Measurements from ENCODE around the gene WDR20.
"Not testable (repeated sequence)": the region's sequence is repeated elsewhere in the genome, so short reads cannot be mapped to it uniquely, and the experiment has no call there.

WDR20 gene

GRCh38 chr14:102131741-102132140 is 8.0 kb upstream of the WDR20 start:
- DNase-seq (ENCODE audit: low spot score) = no peak

DNA sequence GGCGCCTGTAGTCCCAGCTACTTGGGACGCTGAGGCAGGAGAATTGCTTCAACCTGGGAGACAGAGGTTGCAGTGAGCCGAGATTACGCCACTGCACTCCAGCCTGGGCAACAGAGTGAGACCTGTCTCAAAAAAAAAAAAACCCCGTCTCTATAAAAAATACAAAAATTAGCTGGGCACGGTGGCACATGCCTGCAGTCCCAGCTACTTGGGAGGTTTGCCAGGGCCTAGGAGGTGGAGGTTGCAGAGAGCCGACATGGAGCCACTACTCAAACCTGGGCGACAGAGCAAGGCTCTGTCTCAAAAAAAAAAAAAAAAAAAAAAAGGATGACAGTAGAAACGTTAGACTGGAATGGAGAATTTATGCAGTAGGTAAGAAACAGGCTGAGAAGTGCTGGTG is 5.7 kb upstream of the WDR20 start:
- not testable (repeated sequence) for DNase-seq (ENCODE audit: low spot score)

DNA sequence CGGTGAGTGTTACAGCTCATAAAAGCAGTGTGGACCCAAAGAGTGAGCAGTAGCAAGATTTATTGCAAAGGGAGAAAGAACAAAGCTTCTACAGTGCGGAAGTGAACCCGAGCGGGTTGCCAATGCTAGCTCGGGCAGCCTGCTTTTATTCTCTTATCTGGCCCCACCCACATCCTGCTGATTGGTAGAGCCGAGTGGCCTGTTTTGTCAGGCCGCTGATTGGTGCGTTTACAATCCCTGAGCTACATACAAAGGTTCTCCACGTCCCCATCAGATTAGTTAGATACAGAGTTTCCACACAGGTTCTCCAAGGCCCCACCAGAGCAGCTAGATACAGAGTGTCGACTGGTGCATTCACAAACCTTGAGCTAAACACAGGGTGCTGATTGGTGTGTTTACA is 5.0 kb upstream of the WDR20 start:
- not testable (repeated sequence) for DNase-seq (ENCODE audit: low spot score)

GRCh38 chr14:102135456-102135855 is 4.2 kb upstream of the WDR20 start:
- not testable (repeated sequence) for DNase-seq (ENCODE audit: low spot score)

DNA sequence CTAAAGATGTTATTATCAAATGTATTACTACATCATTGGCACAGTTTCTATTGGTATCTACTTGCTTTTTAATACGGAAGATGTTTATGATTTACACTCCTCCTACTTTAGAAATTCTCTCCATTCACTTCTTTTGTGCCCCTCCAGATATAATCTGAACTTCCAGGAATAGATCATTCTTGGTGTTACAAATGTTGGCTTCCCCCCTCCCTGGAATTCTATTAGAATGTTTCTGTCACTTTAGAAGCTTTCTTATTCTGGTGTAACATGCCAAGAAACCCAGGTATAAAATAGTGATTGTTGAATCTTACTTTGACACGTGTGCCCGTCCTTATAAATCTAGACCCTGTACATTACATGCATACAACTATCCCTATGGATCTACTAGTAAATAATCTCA is 1.2 kb upstream of the WDR20 start:
- no peak for DNase-seq (ENCODE audit: low spot score)

GRCh38 chr14:102138961-102139285 is 774 bp upstream of the WDR20 start:
- no peak for DNase-seq (ENCODE audit: low spot score)

- DNase-seq (ENCODE audit: low spot score) = peak; percentile 20
Observed at GRCh38 chr14:102140027-102140749, 491 bp downstream of the WDR20 start.

DNA sequence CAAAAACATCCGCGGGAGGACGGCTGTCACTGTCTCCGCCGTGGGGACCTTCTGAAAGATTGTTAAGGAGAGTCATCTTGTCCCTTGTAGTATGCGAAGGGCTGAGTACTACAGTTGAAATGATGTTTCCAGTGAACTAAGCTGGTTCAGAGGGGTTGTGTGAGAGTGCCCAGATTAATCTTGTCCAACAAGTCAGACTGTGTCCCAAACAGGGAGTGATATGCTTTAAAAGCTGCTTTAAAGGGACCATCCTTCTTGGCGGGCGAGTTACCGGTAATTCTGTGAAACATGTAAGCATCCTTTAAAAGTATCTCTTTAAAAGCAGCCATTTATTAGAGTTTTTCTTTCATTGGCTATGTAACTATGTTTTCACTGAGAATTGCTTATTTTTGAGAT is 1.1 kb downstream of the WDR20 start:
- DNase-seq (ENCODE audit: low spot score) = no peak

GRCh38 chr14:102141797-102142196 is 2.1 kb downstream of the WDR20 start:
- no peak for DNase-seq (ENCODE audit: low spot score)

- peak; percentile 22 for DNase-seq (ENCODE audit: low spot score)
Observed at GRCh38 chr14:102144914-102145313, 5.2 kb downstream of the WDR20 start.

GRCh38 chr14:102145395-102145794 is 5.7 kb downstream of the WDR20 start:
- DNase-seq (ENCODE audit: low spot score) = no peak

GRCh38 chr14:102146423-102146822 is 6.7 kb downstream of the WDR20 start:
- DNase-seq (ENCODE audit: low spot score) = no peak

GRCh38 chr14:102150083-102150482 is 10.4 kb downstream of the WDR20 start:
- DNase-seq (ENCODE audit: low spot score) = no peak

DNA sequence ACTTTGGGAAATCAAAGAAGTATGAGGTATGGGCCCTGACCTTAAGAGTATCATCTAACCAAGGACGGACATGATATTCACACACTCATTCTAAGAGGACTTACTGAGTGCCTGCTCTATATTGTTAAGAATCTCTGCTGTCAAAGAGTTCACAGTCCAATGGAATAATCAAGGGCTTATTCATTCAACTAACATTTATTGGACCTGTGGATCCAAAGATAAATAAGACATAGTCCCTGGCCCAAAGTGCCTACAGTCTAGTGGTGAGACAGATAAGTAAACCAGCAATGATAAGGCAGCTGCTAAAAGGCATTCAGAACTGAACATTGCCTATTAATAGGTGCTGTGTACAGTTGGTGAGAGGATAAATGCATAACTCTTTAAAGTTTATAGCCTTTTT is 11.0 kb downstream of the WDR20 start:
- DNase-seq (ENCODE audit: low spot score) = no peak

DNA sequence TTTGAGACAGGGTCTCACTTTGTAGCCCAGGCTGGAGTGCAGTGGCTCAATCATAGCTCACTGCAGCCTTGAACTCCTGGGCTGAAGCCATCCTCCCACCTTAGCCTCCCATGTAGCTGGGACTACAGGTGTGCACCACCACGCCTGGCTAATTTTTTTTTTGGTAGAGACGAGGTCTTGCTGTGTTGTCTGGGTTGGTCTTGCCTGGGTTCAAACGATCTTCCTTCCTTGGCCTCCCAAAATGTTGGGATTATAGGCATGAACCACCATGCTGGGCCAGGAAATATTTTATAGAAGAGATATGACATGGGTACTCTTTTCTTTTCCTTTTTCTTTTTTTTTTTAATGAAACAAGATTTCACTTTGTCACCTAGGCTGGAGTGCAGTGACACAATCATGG is 11.7 kb downstream of the WDR20 start:
- DNase-seq (ENCODE audit: low spot score) = not testable (repeated sequence)

DNA sequence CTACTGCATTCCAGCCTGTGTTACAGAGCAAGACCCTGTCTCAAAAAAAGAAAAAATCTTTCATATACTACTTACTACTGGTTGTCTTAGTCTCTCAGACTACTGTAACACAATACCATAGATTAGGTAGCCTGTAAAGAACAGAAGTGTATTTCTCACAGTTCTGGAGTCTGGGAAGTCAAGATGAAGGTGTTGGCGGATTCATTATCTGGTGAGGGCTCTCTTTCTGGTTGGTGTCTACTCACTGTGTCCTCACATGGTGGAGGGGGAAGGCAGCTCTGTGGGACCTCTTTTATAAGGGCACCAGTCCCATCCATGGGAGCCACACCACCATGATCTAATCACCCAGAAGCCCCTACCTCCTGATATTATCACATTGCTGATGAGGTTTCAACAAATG is 14.4 kb downstream of the WDR20 start:
- DNase-seq (ENCODE audit: low spot score) = no peak

GRCh38 chr14:102154821-102155549 is 15.3 kb downstream of the WDR20 start:
- no peak for DNase-seq (ENCODE audit: low spot score)

DNA sequence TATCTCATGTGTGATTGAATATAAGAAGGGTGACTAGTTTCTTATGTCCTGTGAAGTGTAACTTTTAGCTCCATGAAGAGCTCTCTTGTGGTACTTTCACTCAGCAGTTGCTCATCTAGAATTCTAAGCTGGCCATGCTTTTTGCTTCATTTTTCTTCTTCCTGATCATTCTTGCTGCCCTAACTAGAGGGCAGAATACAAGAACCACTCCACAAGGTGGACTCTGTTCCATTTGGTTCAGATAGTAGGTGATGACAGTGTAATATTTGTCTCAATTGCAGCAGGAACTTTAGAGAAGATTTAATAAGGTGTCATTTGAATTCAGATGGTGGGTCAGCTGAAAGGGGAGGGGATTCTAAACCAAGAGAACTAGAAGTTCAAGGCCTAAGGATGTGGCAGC is 17.6 kb downstream of the WDR20 start:
- no peak for DNase-seq (ENCODE audit: low spot score)

GRCh38 chr14:102158797-102159196 is 19.1 kb downstream of the WDR20 start:
- DNase-seq (ENCODE audit: low spot score) = no peak

DNA sequence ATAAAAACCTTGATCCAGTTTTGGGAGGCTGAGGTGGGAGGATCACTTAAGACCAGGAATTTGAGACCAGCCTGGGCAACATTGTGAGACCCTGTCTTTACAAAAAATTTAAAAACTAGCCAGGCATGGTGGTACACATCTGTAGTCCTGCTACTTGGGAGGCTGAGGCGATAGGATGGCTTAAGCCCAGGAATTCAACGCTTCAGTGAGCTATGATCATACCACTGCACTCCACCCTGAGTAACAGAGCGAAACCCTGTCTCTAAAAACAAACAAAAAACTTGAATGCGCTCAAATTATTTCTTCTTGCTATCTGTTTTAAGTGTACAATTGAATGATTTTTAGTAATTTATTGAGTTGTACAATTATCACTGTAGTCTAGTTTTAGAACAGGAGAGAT is 20.1 kb downstream of the WDR20 start:
- no peak for DNase-seq (ENCODE audit: low spot score)

- DNase-seq (ENCODE audit: low spot score) = no peak
Observed at GRCh38 chr14:102162487-102162886, 22.8 kb downstream of the WDR20 start.

DNA sequence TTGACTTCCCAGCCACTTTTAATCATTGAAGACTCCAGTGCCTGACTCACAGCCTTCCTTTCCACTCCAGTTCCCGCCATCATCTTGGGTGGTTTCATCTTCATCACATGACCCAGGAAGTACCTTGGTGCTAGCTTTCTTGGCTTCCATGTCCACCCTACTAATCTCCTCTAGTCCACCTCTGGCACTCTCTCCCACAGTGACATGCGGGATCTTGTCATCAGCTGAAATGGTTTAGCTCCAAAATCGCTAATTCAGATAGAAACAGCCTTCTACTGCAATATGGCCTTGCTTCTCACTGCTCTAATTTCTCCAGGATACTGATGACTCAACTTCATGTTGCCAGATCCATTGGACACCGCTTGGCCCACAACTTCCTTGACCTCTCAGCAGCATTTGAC is 24.5 kb downstream of the WDR20 start:
- DNase-seq (ENCODE audit: low spot score) = no peak

- no peak for DNase-seq (ENCODE audit: low spot score)
Observed at GRCh38 chr14:102164965-102165364, 25.3 kb downstream of the WDR20 start.

DNA sequence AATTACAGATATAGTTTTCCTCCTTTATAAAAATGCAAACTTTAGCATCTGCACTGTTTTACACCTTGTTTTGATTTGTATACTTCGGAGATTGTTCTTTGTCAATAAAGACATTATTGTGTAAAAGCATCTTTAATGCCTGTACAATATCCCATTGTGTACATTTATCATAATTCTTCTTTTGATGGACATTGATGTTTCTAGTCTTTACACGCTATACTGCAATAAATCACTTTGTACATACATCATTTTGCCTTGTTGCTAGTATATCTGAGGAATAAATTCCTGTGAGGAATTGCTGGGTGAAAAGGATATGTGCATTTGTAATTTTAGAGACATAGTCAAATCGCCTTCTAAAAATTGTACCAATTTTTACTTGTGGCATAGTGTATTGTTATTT is 30.4 kb downstream of the WDR20 start:
- DNase-seq (ENCODE audit: low spot score) = no peak

All from putamen (tissue), 1 donor.